ENCODE measurements around the gene CAMK1D. TPM values are rescaled to one million over a fixed set of nuclear protein-coding genes. Genes with fewer than 3 reads are reported as not detected.

Gene CAMK1D
- polyA plus RNA-seq, 1 donor (not counting 4 experiments of a cell fraction or from before 2014, with no cell fraction given): 0.76 TPM

DNA sequence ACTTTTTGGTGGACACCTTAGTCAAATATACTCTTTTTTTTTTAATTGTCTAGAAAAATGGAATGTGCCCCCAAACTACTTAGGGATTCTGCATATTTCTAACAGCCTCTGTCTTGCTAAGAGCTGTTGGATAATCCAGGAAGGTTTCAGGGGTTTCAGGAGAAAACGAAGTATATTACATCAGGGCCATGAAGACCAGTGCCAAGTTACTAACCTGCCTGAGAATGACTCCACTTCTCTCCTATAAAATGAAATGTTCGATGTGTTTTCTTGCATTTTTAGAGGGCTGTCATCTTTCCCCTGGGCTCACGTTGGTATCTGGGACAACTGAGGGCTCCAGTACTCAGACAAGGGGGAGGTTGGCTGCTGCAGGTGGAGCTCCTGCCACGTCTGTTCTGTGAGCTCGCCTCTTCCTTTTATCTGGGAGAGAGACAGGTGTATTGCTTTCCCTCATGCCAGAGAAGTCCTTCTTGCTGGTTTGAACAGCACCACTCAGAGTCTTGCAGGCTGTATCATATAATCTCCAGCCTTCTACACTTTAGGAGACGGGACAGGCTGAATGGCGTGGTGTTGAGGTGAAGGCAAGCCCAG, 71.3 kb downstream of the CAMK1D start:
- Histone ChIP-seq H3K79me2 (ENCODE audit: control insufficient read depth, insufficient read depth, low read length) (no peaks in the 10 kb centered on the region), H4K20me1 (ENCODE audit: control insufficient read depth, extremely low read depth, insufficient read depth, low read length) (no peaks in the 10 kb centered on the region), H3K9me1 (ENCODE audit: control insufficient read depth, extremely low read depth, insufficient read depth, low read length) (no peaks in the 10 kb centered on the region), H3K27me3 (ENCODE audit: control insufficient read depth, extremely low read depth, insufficient read depth, low read length) (peaks cover 9% of the 10 kb centered on the region), H3K36me3 (ENCODE audit: control insufficient read depth in 2 of 2, extremely low read depth in 1 of 2, insufficient read depth in 2 of 2, low read length in 2 of 2) (no peaks in the 10 kb centered on the region), H3K4me1 (ENCODE audit: control insufficient read depth, extremely low read depth, insufficient read depth, low read length) (peaks cover 14% of the 10 kb centered on the region), H2AFZ (ENCODE audit: control insufficient read depth, low read length) (no peak overlapping the region), H3K9ac (ENCODE audit: control insufficient read depth, extremely low read depth, insufficient read depth, low read length) (no peak overlapping the region), H3K27ac (ENCODE audit: control insufficient read depth, insufficient read depth, low read length) (no peak overlapping the region), H3K4me2 (ENCODE audit: control insufficient read depth, extremely low read depth, insufficient read depth, low read depth, low read length) (no peak overlapping the region), H3K4me3 (ENCODE audit: control insufficient read depth in 2 of 3, extremely low read depth in 1 of 3, insufficient read depth in 2 of 3, low read depth in 1 of 3, low read length in 3 of 3) (no peak overlapping the region), H3K9me3 (ENCODE audit: control insufficient read depth, low read depth, low read length) (no peaks in the 10 kb centered on the region)
- TF ChIP-seq EZH2 (IDR thresholded peaks at IDR 0.05; ENCODE audit: low read length): no peak
- TF ChIP-seq, protein P1, sequence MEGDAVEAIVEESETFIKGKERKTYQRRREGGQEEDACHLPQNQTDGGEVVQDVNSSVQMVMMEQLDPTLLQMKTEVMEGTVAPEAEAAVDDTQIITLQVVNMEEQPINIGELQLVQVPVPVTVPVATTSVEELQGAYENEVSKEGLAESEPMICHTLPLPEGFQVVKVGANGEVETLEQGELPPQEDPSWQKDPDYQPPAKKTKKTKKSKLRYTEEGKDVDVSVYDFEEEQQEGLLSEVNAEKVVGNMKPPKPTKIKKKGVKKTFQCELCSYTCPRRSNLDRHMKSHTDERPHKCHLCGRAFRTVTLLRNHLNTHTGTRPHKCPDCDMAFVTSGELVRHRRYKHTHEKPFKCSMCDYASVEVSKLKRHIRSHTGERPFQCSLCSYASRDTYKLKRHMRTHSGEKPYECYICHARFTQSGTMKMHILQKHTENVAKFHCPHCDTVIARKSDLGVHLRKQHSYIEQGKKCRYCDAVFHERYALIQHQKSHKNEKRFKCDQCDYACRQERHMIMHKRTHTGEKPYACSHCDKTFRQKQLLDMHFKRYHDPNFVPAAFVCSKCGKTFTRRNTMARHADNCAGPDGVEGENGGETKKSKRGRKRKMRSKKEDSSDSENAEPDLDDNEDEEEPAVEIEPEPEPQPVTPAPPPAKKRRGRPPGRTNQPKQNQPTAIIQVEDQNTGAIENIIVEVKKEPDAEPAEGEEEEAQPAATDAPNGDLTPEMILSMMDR (optimal IDR thresholded peaks at IDR 0.05 in 1 of 3, IDR thresholded peaks at IDR 0.05 in 1 of 3, conservative IDR thresholded peaks at IDR 0.05 in 1 of 3; ENCODE audit: extremely low read depth in 1 of 3, insufficient read depth in 2 of 3, low read length in 3 of 3): no peak
- no peak for FAIRE-seq
- DNase-seq (ENCODE audit: low read depth, low spot score): no peak
- dilution Hi-C loops (cut with MboI; ENCODE audit: extremely low pct_ligation_motif_present, low sequenced_read_pairs): no loop called here

DNA sequence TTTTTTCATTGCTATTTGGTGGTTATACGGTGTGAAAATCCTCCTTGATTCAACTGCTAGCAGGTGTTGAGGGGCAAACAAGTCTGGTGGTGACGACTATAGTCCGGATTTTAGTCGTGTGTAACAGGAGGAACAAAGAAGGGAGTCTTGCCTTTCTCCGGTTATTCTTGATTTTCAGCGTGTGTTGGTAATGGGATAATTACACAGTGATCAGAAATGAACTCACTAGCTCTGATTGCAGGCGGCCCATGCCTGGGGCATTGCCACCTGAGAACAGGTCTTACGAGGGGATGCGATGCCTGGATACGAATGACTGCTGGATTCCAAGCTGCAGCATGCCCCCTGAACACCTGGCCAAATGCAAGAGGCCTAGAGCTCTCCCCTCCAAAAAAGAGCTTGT, 72.8 kb downstream of the CAMK1D start:
- H3K79me2 ChIP-seq (ENCODE audit: control insufficient read depth, insufficient read depth, low read length): no peaks in the 10 kb centered on the region
- TF ChIP-seq EZH2 (IDR thresholded peaks at IDR 0.05; ENCODE audit: low read length): no peak
- TF ChIP-seq, protein P1 (optimal IDR thresholded peaks at IDR 0.05 in 1 of 3, IDR thresholded peaks at IDR 0.05 in 1 of 3, conservative IDR thresholded peaks at IDR 0.05 in 1 of 3; ENCODE audit: extremely low read depth in 1 of 3, insufficient read depth in 2 of 3, low read length in 3 of 3): no peak
- H3K36me3 ChIP-seq (ENCODE audit: control insufficient read depth in 2 of 2, extremely low read depth in 1 of 2, insufficient read depth in 2 of 2, low read length in 2 of 2): no peaks in the 10 kb centered on the region
- H3K9me1 ChIP-seq (ENCODE audit: control insufficient read depth, extremely low read depth, insufficient read depth, low read length): no peaks in the 10 kb centered on the region
- no peak overlapping the region for H3K4me2 ChIP-seq (ENCODE audit: control insufficient read depth, extremely low read depth, insufficient read depth, low read depth, low read length)
- H3K4me1 ChIP-seq (ENCODE audit: control insufficient read depth, extremely low read depth, insufficient read depth, low read length): peaks cover 14% of the 10 kb centered on the region
- H3K9ac ChIP-seq (ENCODE audit: control insufficient read depth, extremely low read depth, insufficient read depth, low read length): no peak overlapping the region
- H3K27ac ChIP-seq (ENCODE audit: control insufficient read depth, insufficient read depth, low read length): no peak overlapping the region
- no peaks in the 10 kb centered on the region for H4K20me1 ChIP-seq (ENCODE audit: control insufficient read depth, extremely low read depth, insufficient read depth, low read length)
- FAIRE-seq (no peak), DNase-seq (ENCODE audit: low read depth, low spot score) (no peak)
- no peak overlapping the region for H3K4me3 ChIP-seq (ENCODE audit: control insufficient read depth in 2 of 3, extremely low read depth in 1 of 3, insufficient read depth in 2 of 3, low read depth in 1 of 3, low read length in 3 of 3)
- dilution Hi-C loops (cut with MboI; ENCODE audit: extremely low pct_ligation_motif_present, low sequenced_read_pairs): no loop called here
- H2AFZ ChIP-seq (ENCODE audit: control insufficient read depth, low read length): no peak overlapping the region
- H3K27me3 ChIP-seq (ENCODE audit: control insufficient read depth, extremely low read depth, insufficient read depth, low read length): peaks cover 9% of the 10 kb centered on the region
- no peaks in the 10 kb centered on the region for H3K9me3 ChIP-seq (ENCODE audit: control insufficient read depth, low read depth, low read length)

All from keratinocyte (primary cell).